Lower lobe of right lung (tissue), 2 donors: ENCODE data around the gene PHACTR1. TPM values are rescaled to one million over a fixed set of nuclear protein-coding genes. Genes with fewer than 3 reads are reported as not detected.

Experiments used
- ATAC-seq, 2 donors: fragments of 200-7000 bp; cut with Tn5 transposase; one replicate each; pipeline ENCODE4 v1.9.1; 2020 to 2022; ENCODE audit warnings: mild to moderate bottlenecking in 2 of 2, moderate library complexity in 2 of 2
- DNase-seq: peaks from one replicate; pipeline ENCODE4 v3.0.0-alpha.2; 2020
- H3K27ac ChIP-seq: fragments of 200-600 bp; one replicate; pipeline ENCODE4 v1.8.0; 2022
- H3K27me3 ChIP-seq: fragments of 200-600 bp; one replicate; pipeline ENCODE4 v1.8.0; 2022; ENCODE audit warnings: low read depth
- H3K36me3 ChIP-seq: fragments of 200-600 bp; one replicate; pipeline ENCODE4 v1.8.0; 2022; ENCODE audit warnings: mild to moderate bottlenecking
- H3K4me1 ChIP-seq: fragments of 200-600 bp; one replicate; pipeline ENCODE4 v1.8.0; 2022
- H3K4me3 ChIP-seq: fragments of 200-600 bp; one replicate; pipeline ENCODE4 v1.8.0; 2022; ENCODE audit warnings: mild to moderate bottlenecking
- H3K9me3 ChIP-seq: fragments of 200-600 bp; one replicate; pipeline ENCODE4 v1.8.0; 2022
- intact Hi-C: fragments of 100-400 bp; cut with DNase I; formaldehyde crosslinking; loops from one replicate; pipeline ENCODE4 v1.11.0; 2022
- total RNA-seq: library from RNA; stranded (reverse); fragmentation: NEBNext Ultra II Directional; extraction: Animal tissue kit (Norgen Biotek cat#: 25700); gene quantifications from one replicate; pipeline ENCODE4 v1.2.1, GENCODE V29; 2021
- TF ChIP-seq, protein P1 (sequence below): fragments of 200-600 bp; IDR thresholded peaks from one replicate; pipeline ENCODE4 v1.8.0; 2022; ENCODE audit warnings: antibody characterized with exemption, mild to moderate bottlenecking
- donor health status: DM: no; HTN: yes; CAD: no; lungs with severe emphysema.

The PHACTR1 gene
- total RNA-seq, 1 donor from 2014 or later, result 91.0 TPM

DNA sequence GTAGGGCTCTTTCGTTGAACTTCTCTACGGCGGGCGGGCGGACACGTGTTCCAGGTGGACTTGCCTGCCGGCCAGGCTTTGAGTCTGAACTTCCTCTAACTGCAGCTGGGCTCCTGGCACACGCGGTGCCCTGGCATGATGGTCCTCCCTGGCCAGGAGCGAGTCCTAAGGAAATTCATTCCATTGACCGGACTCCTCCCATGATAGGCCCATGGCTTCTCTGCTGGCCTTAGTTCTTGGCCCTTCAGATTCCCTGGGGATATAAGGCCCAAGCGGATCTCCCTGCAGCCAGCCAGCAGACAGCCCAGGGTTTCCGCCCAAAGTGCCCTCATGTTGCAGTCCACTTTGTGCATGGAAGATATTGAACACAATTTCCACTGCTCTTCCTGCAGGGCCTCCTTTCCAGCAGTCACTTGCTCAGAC, 572.4 kb downstream of the PHACTR1 start:
- peaks cover 4% of the 10 kb centered on the region for H3K4me1 ChIP-seq
- H3K4me3 ChIP-seq, result no peak overlapping the region
- peaks cover 67% of the 10 kb centered on the region for H3K36me3 ChIP-seq
- ATAC-seq (no peak), DNase-seq (no peak)
- TF ChIP-seq, protein P1, sequence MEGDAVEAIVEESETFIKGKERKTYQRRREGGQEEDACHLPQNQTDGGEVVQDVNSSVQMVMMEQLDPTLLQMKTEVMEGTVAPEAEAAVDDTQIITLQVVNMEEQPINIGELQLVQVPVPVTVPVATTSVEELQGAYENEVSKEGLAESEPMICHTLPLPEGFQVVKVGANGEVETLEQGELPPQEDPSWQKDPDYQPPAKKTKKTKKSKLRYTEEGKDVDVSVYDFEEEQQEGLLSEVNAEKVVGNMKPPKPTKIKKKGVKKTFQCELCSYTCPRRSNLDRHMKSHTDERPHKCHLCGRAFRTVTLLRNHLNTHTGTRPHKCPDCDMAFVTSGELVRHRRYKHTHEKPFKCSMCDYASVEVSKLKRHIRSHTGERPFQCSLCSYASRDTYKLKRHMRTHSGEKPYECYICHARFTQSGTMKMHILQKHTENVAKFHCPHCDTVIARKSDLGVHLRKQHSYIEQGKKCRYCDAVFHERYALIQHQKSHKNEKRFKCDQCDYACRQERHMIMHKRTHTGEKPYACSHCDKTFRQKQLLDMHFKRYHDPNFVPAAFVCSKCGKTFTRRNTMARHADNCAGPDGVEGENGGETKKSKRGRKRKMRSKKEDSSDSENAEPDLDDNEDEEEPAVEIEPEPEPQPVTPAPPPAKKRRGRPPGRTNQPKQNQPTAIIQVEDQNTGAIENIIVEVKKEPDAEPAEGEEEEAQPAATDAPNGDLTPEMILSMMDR, result no peak
- intact Hi-C loops, result no loop called here
- no peaks in the 10 kb centered on the region for H3K27me3 ChIP-seq
- peaks cover 9% of the 10 kb centered on the region for H3K9me3 ChIP-seq
- H3K27ac ChIP-seq, result no peak overlapping the region

DNA sequence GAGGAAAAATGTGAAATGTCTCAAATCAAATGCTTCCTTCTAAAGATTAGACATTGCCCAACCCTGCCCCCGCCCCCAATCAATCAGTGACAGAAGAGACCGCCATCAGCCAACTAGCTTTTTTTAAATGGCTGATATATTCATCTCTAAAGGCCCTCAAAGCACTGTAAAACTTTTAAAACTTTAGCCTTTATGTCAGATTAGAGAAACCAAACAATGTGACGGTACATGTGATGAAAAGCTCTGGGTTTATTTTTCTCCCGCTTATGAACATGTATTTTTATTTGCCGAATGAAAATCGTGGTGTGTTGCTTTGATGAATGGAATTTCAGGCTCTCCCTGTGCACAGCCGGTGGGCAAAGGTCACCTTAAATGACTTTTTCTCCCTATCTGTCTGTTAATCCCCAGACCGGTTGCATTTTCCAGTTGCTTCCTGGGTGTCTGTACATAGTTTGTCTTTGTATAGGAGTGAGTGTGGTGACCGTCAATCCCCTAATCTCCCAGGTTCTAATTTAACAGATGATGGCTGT, 573.3 kb downstream of the PHACTR1 start:
- Histone ChIP-seq H3K4me1 (peaks cover 4% of the 10 kb centered on the region), H3K27ac (no peak overlapping the region), H3K36me3 (peaks cover 70% of the 10 kb centered on the region), H3K4me3 (no peak overlapping the region), H3K27me3 (no peaks in the 10 kb centered on the region), H3K9me3 (peaks cover 9% of the 10 kb centered on the region)
- intact Hi-C loops, result no loop called here
- ATAC-seq (no peak), DNase-seq (no peak)
- TF ChIP-seq, protein P1, result no peak

DNA sequence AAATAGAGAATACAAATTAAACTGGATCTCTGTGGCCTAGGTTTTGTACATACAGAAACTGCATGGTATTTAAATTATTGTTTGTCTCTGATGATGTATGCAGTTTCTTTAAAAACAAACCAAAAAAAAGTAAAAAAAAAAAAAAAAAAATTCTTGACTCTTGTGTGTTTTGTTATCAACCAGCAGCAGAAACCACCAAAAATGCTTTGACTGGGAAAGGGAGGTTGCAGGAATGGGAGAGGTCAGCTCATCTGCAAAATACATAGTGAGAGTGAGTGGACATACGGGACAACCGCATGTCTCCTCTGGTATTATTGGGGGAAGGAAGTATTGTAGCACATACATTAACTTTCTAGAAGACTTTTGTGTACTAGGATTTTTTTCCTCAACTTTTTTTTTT, 573.8 kb downstream of the PHACTR1 start:
- H3K4me3 ChIP-seq, result no peak overlapping the region
- DNase-seq (no peak), ATAC-seq (no peak)
- intact Hi-C loops, result no loop called here
- peaks cover 4% of the 10 kb centered on the region for H3K4me1 ChIP-seq
- H3K27me3 ChIP-seq, result no peaks in the 10 kb centered on the region
- peaks cover 9% of the 10 kb centered on the region for H3K9me3 ChIP-seq
- peaks cover 70% of the 10 kb centered on the region for H3K36me3 ChIP-seq
- H3K27ac ChIP-seq, result no peak overlapping the region
- TF ChIP-seq, protein P1, result no peak

DNA sequence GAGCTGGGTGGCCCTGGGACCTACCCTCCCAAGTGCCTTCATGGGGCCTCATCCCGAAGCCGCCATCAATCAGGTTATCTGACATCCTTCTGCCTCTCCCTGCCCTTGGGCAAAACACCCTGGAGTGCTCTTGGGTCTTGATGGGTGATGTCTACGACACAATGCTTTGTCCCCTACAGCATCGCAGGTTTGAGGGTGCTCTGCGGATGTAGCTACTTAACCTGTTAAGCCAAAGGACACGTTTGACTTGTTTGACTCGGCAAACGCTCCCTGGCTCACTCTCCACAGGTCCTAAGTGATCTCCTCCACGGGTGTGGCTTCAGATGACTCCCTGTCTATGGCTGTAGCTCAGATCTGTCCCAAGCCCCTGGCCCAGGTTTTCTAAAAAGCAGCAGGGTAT, 576.2 kb downstream of the PHACTR1 start:
- no peaks in the 10 kb centered on the region for H3K27me3 ChIP-seq
- peaks cover 73% of the 10 kb centered on the region for H3K36me3 ChIP-seq
- H3K27ac ChIP-seq, result no peak overlapping the region
- intact Hi-C loops, result no loop called here
- TF ChIP-seq, protein P1, result no peak
- no peaks in the 10 kb centered on the region for H3K4me1 ChIP-seq
- H3K4me3 ChIP-seq, result no peak overlapping the region
- DNase-seq (no peak), ATAC-seq (no peak)
- H3K9me3 ChIP-seq, result peaks cover under 1% of the 10 kb centered on the region

DNA sequence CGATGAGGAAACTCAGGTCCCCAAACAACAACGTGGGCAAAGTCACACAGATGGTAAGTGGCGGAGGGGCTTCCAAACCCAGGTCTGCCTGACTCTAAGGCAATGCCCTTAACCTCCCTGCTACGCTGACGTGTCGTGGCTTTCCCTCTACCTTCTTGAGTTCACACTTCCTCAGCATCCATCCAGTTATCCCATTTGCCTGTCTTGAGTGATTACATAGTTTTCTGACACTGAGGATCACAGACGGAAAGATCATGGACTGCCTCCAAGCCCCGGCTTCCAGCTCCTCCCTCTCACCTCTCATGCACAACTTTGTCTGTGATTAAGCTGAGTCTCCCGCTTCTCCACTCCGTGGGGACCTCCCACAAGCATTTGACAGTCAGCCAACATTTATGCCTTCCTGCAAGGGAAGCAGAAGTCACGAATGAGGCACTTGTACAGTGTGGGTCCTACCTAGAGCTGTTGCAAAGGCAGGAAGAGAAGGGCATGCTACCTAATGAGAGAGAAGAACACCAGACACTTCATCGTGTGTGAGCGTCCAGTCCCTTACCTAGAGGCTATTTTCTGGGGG, 578.0 kb downstream of the PHACTR1 start:
- Histone ChIP-seq H3K27ac (no peak overlapping the region), H3K27me3 (no peaks in the 10 kb centered on the region), H3K9me3 (no peaks in the 10 kb centered on the region), H3K4me1 (no peaks in the 10 kb centered on the region), H3K4me3 (no peak overlapping the region), H3K36me3 (peaks cover 74% of the 10 kb centered on the region)
- TF ChIP-seq, protein P1, result no peak
- no peak for DNase-seq
- ATAC-seq, result no peak
- intact Hi-C loops, result no loop called here
